ENCODE measurements around the gene ANAPC4. TPM values are rescaled to one million over a fixed set of nuclear protein-coding genes. Genes with fewer than 3 reads are reported as not detected.

Gene ANAPC4
- total and polyA plus RNA-seq, 9 donors, result 18.7 to 106 (median 34.4) TPM

DNA sequence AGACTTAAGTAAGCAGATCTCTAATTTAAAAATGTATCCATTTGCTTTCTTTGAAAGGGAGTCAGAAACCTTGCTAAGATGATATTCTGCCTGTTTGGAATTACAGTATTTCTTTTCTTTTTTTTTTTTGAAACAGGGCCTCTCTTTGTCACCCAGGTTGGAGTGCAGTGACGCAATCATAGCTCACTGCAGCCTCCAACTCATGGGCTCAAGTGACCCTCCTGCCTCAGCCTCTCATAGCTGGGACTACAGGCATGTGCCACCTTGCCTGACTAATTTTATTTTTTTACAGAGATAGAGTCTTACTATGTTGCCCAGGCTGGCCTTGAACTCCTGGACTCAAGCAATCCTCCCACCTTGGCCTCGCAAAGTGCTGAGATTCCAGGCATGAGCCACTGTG is 40.0 kb downstream of the ANAPC4 start:
- no peaks in the 10 kb centered on the region for H3K36me3 ChIP-seq
- whole genome bisulfite sequencing, 3 donors, result 91 to 92% (median 91%) methylated on average over 2 of the region's 2 CpGs

DNA sequence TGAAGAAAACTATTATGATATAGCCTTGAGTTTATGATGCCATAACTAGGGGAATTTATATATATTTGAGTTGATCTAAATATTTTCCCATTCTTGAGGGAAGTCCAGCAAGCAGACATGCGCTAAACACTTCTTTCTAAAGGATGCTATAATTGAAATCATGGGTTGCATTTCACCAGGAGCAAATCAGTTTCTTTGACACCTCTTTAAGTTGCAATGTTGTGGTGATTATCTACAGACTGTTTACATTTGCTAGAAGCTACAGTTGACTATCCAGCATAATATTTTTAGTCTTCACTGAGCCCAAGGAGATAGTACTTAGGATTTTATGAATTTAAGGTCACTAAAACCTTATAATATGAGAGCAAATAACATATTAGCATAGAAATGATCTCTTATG is 43.9 kb downstream of the ANAPC4 start:
- H3K36me3 ChIP-seq, result no peaks in the 10 kb centered on the region
- H3K4me3 ChIP-seq, result no peak overlapping the region
- TF ChIP-seq CTCF (IDR thresholded peaks at IDR 0.05), result no peak
- no peak for TF ChIP-seq EP300 (IDR thresholded peaks at IDR 0.05)
- WGBS, 3 donors, result 83 to 96% (median 93%) methylated on average over 1 of the region's 1 CpG
- no peak overlapping the region for H3K27ac ChIP-seq
- H3K4me1 ChIP-seq (ENCODE audit: insufficient read depth), result no peaks in the 10 kb centered on the region
- H3K9me3 ChIP-seq, result no peaks in the 10 kb centered on the region
- intact Hi-C loops (cut with DNase I), result no loop called here
- no peaks in the 10 kb centered on the region for H3K27me3 ChIP-seq
- no peak for DNase-seq

More for the DNA sequence above, 40.0 kb downstream of the ANAPC4 start:
- no peak for TF ChIP-seq EP300 (IDR thresholded peaks at IDR 0.05)
- no peak for TF ChIP-seq CTCF (IDR thresholded peaks at IDR 0.05)
- no peak for TF ChIP-seq POLR2A (IDR thresholded peaks at IDR 0.05)
- Histone ChIP-seq H3K27ac (no peak overlapping the region), H3K9me3 (no peaks in the 10 kb centered on the region), H3K4me3 (no peak overlapping the region), H3K4me1 (ENCODE audit: insufficient read depth) (no peaks in the 10 kb centered on the region), H3K27me3 (no peaks in the 10 kb centered on the region)
- no peak for DNase-seq
- intact Hi-C loops (cut with DNase I), result no loop called here

DNA sequence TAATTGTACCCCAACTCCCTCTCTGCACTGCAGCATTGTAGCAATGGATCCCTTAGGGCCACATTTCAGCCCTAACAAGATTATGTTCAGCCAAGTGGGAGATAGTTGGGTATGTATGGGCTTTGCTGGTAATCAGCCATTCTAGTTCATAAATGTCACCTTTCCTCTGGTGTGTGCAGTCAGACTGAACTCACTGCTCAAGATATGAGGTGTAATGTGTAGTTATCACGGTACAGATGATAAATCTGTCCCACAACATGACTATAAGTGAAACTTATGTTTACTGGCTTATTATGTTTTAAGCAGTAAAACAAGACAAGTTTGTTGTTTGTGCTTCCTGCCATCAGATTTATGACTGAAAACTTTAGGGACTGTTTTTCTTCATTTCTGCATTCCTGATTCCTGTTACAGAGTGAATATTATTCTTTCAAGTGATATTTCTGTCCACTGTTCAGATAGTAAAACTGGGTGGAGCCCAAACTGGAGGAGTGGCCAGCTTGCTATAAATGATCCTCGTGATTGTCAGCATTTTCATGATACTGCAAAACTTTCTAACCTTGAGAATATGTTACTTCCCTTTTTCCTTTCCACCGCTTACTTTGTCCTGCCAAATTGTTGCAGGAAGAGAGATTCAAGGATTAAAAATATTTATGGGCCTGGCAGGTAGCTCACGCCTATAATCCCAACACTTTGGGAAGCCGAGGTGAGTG is 44.9 kb downstream of the ANAPC4 start:
- H3K27me3 ChIP-seq, result no peaks in the 10 kb centered on the region
- no peak for TF ChIP-seq POLR2A (IDR thresholded peaks at IDR 0.05)
- no peaks in the 10 kb centered on the region for H3K36me3 ChIP-seq
- H3K4me3 ChIP-seq, result no peak overlapping the region
- no peak for DNase-seq
- H3K27ac ChIP-seq, result no peak overlapping the region
- intact Hi-C loops (cut with DNase I), result no loop called here
- WGBS, 3 donors, result 45 to 62% (median 49%) methylated on average over 5 of the region's 5 CpGs
- no peaks in the 10 kb centered on the region for H3K9me3 ChIP-seq
- H3K4me1 ChIP-seq (ENCODE audit: insufficient read depth), result no peaks in the 10 kb centered on the region

GRCh38 chr4:25423548-25423947 is 46.5 kb downstream of the ANAPC4 start:
- TF ChIP-seq CTCF (IDR thresholded peaks at IDR 0.05), result no peak
- no peak for TF ChIP-seq POLR2A (IDR thresholded peaks at IDR 0.05)
- no peak for TF ChIP-seq EP300 (IDR thresholded peaks at IDR 0.05)
- Histone ChIP-seq H3K36me3 (no peaks in the 10 kb centered on the region), H3K4me3 (no peak overlapping the region), H3K4me1 (ENCODE audit: insufficient read depth) (no peaks in the 10 kb centered on the region), H3K27ac (no peak overlapping the region), H3K27me3 (no peaks in the 10 kb centered on the region), H3K9me3 (no peaks in the 10 kb centered on the region)
- 78 to 98% (median 94%) methylated on average over 1 of the region's 1 CpG for WGBS, 3 donors
- intact Hi-C loops (cut with DNase I), result no loop called here
- no peak for DNase-seq

DNA sequence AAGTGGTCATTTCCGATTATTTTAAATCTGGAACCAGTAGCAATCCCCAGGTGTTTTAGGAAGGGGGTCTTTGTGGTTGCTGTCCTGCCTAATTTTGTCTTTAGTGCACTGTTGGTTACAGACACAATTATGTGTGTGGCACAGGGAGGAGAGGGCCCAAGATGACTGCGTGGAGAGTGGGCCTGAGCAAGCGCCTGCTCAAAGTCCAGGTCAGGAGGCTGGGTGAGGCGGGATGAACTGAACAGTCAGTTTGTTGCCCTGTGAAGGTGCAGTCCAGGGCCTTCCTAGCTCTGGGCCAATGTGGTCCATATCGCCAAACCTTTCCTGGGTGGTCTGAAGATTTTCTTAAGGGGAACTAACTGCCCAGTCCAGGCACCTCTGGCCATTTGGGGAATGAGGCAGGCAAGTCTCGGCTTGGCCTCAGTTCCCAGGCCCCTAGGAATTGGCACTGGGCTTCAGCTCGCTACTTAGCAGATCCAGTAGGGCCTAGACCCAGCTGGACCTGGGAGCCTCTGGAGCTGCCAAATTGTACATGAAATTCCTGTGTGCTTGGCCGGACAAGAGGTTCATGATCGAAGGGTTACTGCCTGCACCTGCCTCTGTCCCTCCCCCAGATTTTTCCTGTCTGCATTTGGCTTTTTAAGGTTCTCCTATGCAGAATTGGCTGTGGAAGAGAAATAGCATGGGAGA is 47.6 kb downstream of the ANAPC4 start:
- DNase-seq, result peak in 2 of 5 donors; percentile 34 to 59
- Histone ChIP-seq H3K36me3 (no peaks in the 10 kb centered on the region), H3K9me3 (no peaks in the 10 kb centered on the region), H3K4me3 (no peak overlapping the region), H3K4me1 (ENCODE audit: insufficient read depth) (no peaks in the 10 kb centered on the region), H3K27ac (no peak overlapping the region), H3K27me3 (no peaks in the 10 kb centered on the region)
- intact Hi-C loops (cut with DNase I), result no loop called here
- TF ChIP-seq EP300 (IDR thresholded peaks at IDR 0.05) (no peak), POLR2A (IDR thresholded peaks at IDR 0.05) (no peak), CTCF (IDR thresholded peaks at IDR 0.05) (no peak)
- WGBS, 3 donors, result 52 to 67% (median 61%) methylated on average over 9 of the region's 9 CpGs
